Activated CD4-positive, alpha-beta T cell treated with anti-CD3 and anti-CD28 coated beads, Interleukin-2, amount 50 U/mL, for 24 hours (primary cell): ENCODE results near the gene AGPAT2.

Source experiments
- DNase-seq, 2 donors: peaks; one replicate each; pipeline ENCODE4 v3.0.0-alpha.2; 2020; ENCODE audit warnings: low read depth in 1 of 2, low spot score in 1 of 2

Gene AGPAT2

DNA sequence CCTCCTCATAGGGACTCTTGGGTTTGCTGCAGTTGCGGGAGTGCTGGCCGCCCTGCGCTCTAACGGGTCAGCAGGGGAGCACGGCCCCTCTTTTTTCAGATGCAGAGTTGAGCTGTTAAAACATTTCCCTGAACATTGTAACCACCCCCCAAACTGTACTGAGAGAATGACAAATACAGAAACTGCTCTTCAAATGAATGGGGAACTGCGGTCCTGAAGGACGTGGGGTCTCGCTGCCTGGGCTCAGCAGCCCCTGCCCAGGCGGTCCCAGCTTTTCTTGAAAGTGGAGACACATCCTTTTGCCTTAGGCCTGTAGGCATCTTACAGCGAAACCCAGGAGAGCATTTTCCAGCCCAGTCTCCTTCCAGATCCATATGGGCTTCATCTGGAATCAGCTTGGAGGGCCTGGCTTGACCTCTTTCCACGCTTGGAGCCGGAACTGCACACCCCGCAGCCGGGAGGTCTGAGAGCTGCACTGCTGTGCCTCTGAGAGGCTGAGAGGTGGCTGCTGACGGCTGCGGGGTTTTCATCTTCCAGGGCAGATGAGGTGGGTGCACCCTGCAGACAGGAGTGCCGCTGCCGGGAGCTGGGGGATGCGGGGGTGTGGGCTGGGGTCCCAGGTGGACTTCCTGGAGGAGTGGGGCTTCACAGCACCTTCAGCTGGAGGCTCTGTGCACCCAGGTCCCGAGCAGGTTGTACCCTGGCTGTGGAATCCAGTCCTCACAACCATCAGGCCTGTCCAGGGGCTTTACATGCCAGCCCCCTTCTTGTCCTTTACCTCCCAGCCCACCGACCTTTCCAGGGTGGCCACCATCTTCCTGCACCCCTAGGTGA, 1.2 kb upstream of the AGPAT2 start:
- DNase-seq: no peak

DNA sequence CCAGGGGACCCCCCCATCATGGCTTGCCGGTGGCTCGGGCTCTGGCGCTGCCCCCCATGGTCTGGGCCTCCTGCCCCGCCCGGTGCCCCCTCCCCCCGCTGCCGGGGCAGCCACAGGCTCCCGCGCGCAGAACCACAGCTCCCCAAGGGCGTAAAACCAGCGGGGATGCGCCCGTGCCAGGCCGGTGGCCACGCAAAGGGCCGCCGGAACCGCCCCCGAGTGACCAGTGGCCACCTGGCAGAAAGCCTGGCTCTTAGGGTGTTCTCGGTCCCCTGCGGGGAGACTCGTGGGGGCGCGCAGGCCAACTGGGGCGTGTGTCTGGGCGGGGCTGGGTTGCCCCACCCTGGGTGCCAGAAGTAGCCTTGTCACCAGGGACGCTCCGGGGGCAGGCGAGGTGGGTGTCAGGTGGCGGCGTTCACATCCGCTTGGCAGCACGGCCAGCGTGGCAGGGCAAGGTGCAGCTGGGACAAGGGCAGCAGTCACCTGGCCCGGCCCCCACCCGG, 515 bp upstream of the AGPAT2 start:
- no peak for DNase-seq

DNA sequence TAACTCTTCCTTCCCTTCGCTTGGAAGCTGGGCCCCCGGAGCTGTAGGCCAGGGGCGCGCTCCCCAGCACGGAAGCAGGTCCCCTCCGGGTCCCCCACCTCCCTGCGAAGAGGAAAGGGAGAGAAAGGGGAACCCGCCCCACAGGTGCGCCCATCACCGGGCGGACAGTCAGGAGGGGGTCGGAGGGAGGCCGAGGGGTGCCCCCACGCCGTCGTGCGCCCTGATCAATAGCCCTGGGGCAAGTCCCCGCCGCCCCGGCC, 793 bp downstream of the AGPAT2 start:
- no peak for DNase-seq

DNA sequence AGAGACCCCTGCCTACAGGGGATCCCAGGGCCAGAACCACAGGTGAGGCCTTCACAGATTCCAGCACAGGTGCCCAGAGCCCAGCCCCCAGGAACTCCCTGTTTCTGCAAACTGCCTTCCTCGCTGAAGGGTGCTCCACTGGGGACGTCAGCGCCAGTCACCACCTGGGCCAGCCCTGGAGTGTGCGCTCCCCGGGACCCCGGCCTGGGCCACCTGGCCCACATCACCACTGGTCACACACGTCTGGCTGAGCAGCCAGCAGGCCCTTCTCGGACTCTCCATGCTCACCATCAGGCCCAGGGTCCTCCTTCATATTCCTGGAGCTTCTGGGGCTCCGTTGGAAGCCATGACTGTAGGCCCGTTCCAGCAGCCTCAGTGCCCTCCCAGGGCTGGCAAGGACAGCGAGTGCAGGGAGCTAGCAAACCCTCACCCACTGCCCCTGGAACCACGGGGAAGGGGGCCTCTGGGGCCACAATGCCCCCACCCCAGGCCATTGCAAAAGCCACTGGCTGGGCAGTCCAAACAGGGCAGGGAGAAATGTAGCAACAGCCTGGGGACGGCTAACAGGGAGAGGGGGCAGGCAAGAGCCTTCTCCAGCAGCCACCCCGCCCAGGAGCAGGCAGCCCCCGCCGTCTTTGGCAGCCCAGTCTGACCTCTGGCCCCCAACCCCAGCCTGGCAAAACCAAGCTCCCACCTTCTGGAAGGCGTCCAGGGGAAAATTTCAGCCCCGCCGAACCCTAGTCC, 1.3 kb downstream of the AGPAT2 start:
- DNase-seq: no peak

DNA sequence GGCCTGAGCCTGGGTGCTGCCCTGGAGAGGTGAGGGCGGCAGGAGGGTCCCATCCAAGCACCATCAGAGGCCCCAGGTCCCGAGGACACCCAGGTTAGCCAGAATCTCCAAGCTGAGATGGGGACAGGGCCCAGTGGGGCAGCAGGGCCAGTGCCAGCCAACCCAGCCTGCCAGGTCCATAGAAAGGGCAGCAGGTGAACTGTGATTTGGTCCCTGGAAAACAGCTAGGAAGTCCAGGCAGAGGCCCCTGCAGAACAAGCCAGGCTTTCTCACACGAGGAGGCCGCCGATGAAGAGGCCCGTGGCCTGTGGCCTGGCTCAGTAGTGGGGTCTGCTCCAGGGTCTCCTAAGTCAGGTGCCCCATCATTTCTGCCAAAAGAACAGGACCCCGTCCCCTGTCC, 2.0 kb downstream of the AGPAT2 start:
- no peak for DNase-seq

DNA sequence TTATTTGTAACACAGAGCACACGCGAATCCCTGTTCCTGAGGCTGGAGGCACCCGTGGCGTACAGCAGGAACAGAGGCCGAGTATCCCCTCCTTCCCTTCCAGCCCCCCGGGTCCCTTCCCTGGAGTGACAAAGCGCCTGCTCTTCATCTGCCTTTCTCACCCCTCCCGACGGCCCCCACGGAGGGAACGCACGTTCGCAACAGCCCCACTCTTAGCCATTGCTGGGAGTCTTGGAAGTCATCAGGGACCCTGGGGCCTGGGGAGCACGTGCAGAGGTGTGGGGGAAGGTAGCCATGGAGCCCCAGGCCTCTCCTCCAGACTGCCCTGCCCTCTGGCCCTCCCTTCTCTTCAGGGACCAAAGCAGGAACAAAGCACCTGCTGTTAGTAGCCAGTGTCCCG, 2.5 kb downstream of the AGPAT2 start:
- no peak for DNase-seq

DNA sequence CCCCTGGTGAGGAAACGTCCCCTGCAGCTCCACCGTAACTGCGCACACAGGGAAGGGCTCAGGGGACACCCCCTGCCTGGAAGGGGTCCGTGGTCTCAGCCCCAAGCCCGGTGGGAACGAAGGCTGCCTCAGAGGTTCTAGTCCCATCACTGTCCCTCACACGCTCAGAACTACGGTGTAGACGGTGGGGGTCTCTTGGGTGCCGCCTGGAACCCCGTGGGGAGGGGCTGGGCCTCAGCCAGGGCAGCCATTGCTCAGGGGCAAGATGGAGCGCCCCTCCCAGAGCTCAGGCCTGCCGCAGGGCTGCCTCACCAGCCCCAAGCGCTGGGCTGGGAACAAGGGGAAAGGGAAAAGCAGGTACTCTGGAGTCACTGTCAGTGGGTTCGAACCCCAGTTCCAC, 2.9 kb downstream of the AGPAT2 start:
- no peak for DNase-seq

DNA sequence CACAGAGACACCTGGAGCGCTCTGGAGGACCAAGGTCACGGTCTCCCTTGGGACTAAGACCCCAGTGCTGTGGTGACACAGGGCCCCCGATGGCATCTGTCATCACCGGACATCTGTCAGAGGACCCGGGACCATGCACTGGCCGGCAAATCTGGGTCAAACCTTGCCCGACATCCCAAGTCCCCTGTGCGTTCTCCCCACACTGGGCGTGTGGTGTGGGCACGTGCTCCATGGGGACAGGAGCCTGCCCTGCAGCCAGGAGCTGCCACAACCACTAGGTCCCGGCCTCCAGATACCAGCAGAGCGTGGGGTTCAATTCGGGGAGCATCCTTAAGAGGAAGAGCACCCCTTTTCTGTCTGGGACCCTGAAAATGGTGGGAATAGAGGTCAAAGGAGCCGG, 3.5 kb downstream of the AGPAT2 start:
- DNase-seq: no peak

DNA sequence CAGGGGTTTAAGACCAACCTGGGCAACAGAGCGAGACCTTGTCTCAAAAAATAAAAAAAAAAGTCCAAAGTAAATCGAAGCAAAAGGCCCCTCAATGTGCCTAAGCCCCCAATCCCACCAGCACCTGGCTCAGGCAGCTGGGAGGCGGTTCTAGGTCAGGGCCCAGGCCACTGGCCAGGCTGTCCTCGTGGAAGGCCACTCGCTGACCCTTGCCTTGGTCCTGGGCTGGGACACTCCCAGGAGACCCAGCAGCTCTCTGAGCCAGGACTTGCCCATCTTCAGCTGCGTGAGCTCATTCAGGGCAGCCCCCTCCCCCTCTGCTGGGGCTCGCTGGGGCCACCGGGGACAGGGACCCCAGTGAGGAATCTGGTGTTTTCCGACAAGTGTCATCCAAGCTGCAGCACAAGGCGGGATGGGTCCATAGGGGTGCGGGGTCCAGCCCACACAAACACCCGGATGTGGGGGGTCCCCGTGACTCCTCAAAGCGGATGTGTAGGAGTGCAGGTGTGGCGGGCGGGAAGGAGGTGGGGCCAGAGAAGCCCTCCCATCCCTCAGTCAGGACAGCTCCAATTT, 4.0 kb downstream of the AGPAT2 start:
- DNase-seq: no peak

DNA sequence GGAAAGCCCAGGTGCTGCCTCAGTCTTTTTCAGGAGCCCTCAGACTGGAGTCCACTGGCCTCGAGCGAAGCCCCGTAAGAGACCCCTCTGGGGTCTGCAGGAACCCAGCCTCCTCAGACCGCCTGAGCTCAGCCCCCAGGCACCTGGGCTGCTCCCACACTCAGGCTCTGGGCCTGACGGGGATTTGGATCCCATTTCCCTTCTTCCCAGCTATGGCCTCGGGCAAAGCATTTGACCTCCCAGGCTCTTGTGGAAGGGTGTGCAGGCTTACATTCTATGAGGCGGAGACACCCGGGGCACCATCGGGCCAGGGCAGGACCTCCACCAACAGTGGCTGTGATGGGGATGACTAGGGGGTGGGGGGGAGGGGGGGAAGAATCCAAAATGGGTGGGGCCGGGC, 4.5 kb downstream of the AGPAT2 start:
- DNase-seq: no peak

DNA sequence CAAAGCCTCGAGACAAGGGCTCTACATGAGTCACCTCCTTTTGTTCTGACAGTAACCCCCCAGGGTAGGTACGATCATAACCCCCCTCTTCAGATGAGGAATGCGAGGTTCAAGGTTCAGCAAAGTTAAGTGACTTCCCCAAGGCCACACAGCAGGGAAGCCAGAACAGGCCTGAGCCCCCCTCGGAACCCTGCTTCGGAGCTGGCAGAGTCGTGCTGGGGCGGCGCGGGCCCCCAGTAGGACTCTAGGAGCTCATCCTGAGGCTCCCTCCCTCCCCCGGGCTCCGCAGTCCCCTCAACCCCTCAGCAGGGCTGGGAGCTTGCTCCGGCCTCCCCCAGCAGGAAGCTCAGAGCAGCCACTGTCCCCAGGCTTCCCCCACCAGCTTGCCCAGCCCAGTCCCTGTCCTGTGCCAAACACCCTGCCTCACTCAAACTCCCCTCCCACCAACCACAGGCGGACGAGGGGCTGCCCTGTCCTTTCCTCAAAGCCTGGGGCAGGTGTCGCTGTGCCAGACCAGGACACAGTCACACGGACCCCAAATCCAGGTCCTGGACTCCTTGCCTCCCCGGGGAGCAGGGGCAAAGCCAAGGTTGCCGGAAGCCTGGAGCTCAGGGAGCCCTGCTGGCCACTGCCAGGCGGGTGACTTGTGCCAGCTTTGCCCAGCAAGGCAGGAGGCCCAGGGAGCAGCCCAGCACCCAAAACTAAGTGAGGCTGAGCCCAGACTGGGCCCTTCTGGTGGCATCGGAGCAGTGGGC, 5.1 kb downstream of the AGPAT2 start:
- no peak for DNase-seq

DNA sequence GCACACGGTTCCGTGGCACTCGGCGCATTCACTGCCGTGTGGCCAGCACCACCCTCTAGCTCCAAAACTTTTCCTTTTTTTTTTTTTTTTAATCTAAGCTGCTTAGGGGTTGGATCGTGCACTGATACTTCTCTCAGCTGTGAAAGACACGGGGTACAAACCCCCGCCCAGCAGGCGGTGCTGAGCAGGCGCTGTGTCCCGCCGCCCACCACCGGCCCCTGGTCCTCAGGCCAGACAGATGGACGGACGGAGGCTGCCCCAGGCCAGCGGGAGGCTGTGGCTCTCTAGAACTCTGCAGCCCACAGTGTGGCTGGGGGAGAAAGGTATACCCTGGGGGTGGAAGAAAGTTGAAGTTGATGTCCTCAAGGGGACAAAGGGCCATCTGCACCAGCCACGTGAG, 6.2 kb downstream of the AGPAT2 start:
- DNase-seq: no peak

DNA sequence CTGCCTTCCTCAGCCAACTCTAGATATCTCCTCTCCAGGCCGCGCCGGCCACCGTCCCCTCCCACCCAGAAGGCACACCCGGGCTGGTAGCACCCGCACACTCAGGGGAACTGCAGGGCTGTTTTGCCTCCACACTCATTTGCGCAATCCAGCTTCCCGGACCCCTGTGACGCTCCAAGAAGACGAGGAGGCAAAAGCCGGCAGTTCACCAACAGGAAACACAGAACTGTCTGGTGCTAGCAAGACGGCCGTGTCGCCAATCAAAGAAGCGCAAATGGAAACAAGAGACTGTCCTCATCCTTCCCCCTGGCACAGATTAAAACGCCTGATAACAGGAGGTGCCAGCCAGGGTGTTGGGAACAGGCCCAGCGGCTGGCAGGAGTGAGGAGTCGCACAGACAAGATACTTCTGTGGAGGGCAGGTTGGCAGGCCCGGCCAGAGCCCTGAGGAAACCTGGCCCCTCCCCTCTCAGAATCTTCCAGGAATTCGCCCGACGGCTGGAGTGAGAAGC, 7.8 kb downstream of the AGPAT2 start:
- DNase-seq: no peak

DNA sequence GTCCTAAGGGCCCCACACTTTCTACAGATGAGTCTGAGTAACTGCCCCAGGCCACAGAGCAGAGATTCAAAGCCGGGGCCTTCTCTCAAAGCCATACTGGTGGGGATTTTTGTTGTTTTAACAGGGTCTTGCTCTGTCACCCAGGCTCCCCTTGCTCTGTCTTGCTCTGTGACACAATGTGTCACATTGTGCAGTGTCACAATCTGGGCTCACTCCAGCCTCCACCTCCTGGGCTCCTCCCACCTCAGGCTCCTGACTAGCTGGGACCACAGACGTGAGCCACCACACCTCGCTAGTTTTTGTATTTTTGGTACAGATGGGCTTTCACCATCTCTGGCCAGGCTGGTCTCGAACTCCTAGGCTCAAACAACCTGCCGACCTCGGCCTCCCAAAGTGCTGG, 8.6 kb downstream of the AGPAT2 start:
- no peak for DNase-seq

DNA sequence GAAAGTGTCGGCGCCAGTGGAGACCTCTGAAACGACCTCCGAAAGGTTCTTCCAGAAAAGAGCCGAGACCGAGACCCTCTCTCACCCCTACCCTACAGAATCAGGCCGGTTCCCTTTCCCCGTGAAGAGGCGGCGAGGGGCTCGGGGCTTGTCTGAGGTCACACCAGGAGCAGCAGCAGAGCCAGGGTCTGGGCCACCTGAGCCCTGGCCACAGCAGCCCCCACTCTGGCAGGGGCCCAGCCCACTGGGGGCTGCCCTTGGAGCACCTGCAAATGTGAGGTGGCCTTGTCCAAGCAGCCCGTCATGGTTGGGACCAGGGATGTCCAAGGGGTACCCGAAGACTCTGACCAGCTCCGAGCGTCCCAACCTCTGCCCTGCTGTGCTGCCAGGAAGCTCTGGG, 9.2 kb downstream of the AGPAT2 start:
- DNase-seq: no peak

DNA sequence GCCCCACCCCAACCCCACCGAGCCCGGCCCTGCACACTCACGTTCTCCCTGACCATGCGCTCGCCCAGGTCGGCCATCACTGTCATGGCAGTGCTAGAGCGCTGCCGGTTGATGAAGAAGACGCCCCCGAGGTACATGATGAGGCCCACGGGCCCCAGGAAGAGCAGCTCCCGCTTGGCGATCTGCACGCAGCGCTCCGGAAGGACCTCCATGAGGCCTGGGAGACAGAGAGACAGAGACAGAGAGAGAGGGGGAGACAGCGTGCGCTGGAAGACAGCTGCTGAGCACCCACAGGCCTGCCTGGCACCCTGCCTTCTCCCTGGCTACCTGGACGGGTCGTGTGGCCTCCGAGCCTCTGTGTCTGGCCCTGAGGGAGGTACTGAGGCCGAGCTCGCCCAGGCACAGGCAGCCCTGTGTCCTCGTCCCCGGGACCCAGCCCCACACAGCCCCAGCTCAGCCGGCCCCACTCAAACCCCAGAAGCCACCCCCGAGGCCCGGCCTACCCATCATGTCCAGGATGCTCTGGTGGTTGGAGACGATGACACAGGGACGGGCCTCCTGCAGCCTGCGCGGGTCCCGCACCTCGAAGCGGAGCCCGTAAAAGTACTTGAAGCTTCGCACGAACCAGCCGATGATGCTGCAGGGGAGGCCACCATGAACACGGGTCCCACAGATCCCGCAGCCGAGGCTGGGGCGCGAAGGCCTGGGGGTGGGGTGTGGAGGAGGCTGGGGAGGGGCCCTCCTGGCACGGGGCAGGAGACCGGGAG, 10.2 kb downstream of the AGPAT2 start:
- no peak for DNase-seq

DNA sequence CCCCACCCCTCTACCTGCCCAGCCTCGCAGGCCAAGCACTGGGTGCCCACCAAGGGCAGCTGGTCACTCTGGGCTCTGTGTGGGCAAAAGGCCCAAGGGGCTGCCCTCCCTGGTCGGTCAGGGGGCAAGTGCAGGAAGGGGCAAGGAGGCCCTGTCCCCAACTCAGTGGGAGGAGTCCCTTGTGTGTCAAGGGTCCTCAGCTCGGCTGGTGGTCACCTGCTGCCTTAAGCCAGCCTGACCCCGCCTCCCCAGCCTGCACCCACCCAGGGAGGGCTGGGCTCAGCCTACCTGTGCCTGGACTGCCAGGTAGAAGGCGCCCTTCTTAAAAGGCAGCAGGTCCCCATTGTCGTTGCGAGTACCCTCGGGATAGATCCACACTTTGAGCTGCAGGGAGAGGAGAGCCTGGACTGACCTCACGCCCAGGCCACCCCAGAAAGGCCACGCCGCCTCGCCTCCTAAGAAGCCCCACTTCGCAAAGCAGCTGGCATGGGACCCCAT, 10.9 kb downstream of the AGPAT2 start:
- DNase-seq: no peak

DNA sequence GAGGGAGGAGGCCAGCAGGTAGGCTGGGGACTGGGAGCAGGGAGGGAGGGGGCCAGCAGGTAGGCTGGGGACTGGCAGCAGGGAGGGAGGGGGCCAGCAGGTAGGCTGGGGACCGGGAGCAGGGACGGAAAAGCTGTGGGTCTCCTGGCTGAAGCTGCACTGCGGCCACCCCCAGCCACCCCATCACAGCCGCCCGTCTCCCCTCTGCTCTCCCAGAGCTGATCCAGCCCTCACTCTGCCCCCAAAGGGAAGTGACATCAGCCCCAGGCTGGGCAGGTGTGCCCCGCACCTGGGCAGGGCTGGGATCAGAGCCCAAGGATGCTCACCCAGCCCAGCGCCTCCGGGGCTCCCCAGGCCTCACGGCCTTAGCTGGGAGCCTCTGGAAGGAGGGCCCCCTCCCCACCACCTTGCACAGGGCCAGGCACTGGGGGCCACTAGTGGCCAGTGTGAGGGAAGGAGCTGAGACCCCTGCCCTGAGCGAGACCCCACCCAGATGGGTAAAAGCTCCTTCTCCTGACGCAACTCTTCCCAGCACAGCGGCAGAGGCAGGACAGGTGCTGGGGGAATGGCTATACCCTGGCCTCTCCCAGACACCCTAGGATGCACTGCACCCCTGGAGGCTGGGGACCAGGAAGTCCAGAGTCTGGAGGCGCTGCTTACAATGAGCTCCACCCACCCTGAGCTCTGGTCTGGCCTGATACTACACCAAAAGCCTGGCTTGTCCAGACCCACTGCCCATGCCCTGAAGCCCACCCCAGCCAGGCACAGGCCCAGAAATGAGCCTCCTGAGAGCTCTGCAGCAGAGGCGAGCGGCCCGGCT, 11.6 kb downstream of the AGPAT2 start:
- DNase-seq: no peak

DNA sequence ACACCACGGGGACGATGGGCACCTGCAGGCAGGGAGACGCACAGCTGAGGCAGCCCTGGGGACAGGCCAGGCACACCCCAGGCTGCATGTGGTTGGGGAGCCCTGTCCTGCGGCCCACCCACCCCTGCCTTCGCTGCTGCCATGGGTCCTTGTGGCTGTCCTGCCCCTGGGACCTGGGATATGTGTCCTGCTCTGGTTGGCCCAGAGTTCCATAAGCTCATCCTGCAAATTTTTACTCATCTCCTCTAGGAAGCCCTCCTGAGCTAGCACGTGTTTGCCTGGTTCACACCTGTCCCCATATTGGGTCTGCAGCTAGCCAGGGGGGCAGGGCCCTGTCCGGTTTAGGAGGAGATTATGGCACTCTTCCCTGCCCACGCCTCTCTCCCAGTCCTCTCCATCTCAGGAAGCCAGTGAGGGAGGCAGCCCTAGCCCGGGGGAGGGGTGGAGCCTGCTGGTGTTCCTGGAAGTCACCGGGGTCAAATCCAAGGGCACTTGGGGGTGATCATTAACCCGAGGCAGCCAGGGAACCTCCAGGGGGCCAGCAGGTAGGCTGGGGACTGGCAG, 12.4 kb downstream of the AGPAT2 start:
- DNase-seq: no peak
